ENCODE results near the gene PDE6G.

PDE6G gene

DNA sequence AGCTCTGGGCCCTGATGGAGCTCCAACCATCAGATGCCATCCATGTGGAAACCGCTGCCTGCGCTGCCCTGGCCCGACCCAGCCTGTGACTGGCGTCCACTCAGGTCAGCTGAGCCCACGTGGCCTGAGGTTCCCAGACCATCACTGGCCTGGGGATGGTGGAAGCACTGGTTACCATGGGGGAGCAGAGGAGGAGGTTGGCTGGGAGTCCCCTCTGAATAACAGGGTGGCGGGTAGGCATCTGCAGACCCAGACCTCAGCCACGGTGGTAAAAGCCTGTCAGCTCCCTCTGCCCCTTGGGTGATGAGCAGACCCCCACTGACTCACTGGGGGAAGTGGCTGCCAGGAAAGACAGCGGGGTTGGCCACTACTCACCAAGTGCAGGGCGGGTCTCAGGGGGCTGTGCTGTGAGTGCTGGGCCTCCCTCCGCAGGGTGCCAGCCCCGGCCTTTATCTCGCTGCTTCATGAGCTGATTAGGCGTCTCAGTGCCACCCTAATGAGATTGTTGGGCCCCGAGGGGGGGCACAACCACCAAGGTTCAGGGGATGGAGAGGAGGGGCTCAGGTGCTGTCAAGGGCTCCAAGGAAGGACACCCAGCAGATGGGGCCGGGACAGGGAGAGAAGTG, at the start of gene PDE6G:
PDE6G (minus strand) TSS at position 425 of the 626 bp plus-strand sequence. CDS start 3,237 bp downstream, outside the sequence.
- no peak within 1 kb of the TSS for H2AFZ ChIP-seq (ENCODE audit: low read length)
- peak within 1 kb of the TSS; percentile 16 for H3K4me3 ChIP-seq (ENCODE audit: low read length, poor library complexity, severe bottlenecking)
- H3F3A ChIP-seq (ENCODE audit: low read depth): no peaks in the 10 kb centered on the region
- H3K27me3 ChIP-seq (ENCODE audit: insufficient read depth, low read length, poor library complexity, severe bottlenecking): no peaks in the 10 kb centered on the region
- TF ChIP-seq EZH2phosphoT487 (IDR thresholded peaks at IDR 0.05; ENCODE audit: borderline replicate concordance): no peak
- TF ChIP-seq, protein P1, sequence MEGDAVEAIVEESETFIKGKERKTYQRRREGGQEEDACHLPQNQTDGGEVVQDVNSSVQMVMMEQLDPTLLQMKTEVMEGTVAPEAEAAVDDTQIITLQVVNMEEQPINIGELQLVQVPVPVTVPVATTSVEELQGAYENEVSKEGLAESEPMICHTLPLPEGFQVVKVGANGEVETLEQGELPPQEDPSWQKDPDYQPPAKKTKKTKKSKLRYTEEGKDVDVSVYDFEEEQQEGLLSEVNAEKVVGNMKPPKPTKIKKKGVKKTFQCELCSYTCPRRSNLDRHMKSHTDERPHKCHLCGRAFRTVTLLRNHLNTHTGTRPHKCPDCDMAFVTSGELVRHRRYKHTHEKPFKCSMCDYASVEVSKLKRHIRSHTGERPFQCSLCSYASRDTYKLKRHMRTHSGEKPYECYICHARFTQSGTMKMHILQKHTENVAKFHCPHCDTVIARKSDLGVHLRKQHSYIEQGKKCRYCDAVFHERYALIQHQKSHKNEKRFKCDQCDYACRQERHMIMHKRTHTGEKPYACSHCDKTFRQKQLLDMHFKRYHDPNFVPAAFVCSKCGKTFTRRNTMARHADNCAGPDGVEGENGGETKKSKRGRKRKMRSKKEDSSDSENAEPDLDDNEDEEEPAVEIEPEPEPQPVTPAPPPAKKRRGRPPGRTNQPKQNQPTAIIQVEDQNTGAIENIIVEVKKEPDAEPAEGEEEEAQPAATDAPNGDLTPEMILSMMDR (conservative IDR thresholded peaks at IDR 0.05; ENCODE audit: low read length): no peak
- H3K9me2 ChIP-seq (replicated peaks; ENCODE audit: low read depth, low read length): no peaks in the 10 kb centered on the region
- no peaks in the 10 kb centered on the region for H3K9me3 ChIP-seq (ENCODE audit: insufficient read depth, low read depth, low read length)
- H3K4me1 ChIP-seq (ENCODE audit: insufficient read depth, low read length, poor library complexity, severe bottlenecking): peaks cover 32% of the 10 kb centered on the region
- peak within 1 kb of the TSS; percentile 55 for H3K4me2 ChIP-seq (ENCODE audit: low read depth, low read length, poor library complexity, severe bottlenecking)
- H3K9ac ChIP-seq (ENCODE audit: low read depth, low read length, poor library complexity, severe bottlenecking): peak within 1 kb of the TSS; percentile 37
- H4K20me1 ChIP-seq (ENCODE audit: insufficient read depth, low read length, poor library complexity, severe bottlenecking): no peaks in the 10 kb centered on the region
- H3K79me2 ChIP-seq (ENCODE audit: insufficient read depth, low read length): no peaks in the 10 kb centered on the region
- no peaks in the 10 kb centered on the region for H3K36me3 ChIP-seq (ENCODE audit: insufficient read depth, low read length)

DNA sequence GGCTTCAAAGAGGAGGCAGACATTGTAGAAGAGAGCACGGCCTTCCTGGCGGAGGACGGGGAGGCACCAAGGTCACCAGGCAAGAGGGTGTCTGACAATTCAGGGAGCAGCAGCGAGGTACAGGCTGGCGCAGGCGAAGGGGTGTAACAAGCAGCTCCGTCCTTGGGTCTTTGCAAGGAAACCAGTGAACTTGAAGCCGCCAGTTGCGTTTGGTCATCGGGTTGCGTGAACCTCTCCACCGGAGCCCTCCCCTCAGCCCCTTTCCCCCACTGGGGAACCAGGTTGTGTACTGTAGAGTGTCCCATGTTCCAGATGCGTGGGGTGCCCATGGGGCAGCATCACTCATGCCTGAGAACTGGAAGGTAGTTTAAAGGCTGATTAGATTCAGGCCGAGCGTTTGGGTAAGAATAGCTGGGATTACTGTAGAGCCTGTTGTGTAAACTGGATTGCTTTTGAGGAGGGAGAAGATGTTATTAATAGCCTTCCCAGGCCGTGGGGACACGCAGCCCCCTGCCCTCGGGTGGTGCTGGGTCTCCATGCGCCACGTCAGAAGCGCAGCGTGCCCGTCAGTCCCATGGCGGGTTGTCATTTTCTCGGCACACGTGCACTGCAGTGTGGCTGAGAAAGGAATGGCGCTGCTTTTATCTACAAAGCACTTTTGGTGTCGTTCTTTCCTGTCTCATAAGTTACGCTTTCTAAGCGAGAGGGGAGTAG, 49.3 kb upstream of the PDE6G start:
- Histone ChIP-seq H4K20me1 (ENCODE audit: insufficient read depth, low read length, poor library complexity, severe bottlenecking) (peaks cover 35% of the 10 kb centered on the region), H2AFZ (ENCODE audit: low read length) (no peak overlapping the region), H3K79me2 (ENCODE audit: insufficient read depth, low read length) (peaks cover 65% of the 10 kb centered on the region), H3K4me1 (ENCODE audit: insufficient read depth, low read length, poor library complexity, severe bottlenecking) (peaks cover 20% of the 10 kb centered on the region), H3K4me3 (ENCODE audit: low read length, poor library complexity, severe bottlenecking) (no peak overlapping the region), H3K27me3 (ENCODE audit: insufficient read depth, low read length, poor library complexity, severe bottlenecking) (no peaks in the 10 kb centered on the region), H3F3A (ENCODE audit: low read depth) (no peaks in the 10 kb centered on the region), H3K4me2 (ENCODE audit: low read depth, low read length, poor library complexity, severe bottlenecking) (peak overlapping the region; percentile 20), H3K9ac (ENCODE audit: low read depth, low read length, poor library complexity, severe bottlenecking) (no peak overlapping the region), H3K36me3 (ENCODE audit: insufficient read depth, low read length) (peaks cover 25% of the 10 kb centered on the region; the same call in 1 of the 2 replicates), H3K9me3 (ENCODE audit: insufficient read depth, low read depth, low read length) (no peaks in the 10 kb centered on the region), H3K9me2 (replicated peaks; ENCODE audit: low read depth, low read length) (no peaks in the 10 kb centered on the region)
- TF ChIP-seq, protein P1 (conservative IDR thresholded peaks at IDR 0.05; ENCODE audit: low read length): no peak
- TF ChIP-seq EZH2phosphoT487 (IDR thresholded peaks at IDR 0.05; ENCODE audit: borderline replicate concordance): no peak

DNA sequence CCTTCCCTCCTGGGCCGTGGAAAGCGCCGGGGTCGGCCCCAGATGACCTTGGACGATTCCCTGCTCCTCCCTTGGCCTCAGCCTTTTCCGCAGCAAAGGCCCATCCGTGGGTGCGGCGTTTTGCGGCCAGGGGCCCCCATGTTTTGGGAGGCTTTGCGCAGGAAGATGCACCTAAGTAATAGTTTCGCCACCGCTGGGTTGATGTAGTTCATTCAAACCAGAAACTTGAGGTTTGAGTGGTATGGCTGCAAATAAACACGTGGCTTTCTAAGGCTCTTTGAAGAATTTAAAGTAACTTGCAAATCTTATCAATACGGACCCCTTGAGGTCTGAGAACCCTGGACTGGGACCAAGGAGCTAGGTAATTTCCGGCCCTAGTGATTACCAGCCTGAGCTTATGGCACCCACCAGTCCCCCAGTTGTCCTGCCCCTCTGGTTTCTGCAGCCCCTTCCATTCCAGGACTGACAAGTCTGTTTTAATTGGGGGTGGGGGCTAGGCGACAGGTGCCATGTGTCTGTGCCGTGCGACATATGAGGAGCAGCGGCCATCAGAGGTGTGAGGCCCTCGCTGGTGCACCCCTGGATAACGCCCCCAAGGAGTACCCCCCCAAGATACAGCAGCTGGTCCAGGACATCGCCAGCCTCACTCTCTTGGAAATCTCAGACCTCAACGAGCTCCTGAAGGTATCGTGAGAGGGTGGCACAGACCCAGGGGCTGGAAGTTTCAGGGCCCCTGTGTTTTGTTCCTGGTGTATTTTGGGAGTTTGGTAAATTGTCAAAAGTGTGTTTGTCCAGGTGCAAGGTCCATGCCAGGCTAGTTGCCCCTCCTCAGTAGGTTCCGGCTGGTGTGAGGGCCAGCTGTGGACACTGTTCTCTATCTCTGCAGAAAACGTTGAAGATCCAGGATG, 47.7 kb upstream of the PDE6G start:
- Histone ChIP-seq H3K36me3 (ENCODE audit: insufficient read depth, low read length) (peaks cover 26% of the 10 kb centered on the region; the same call in 1 of the 2 replicates), H3K79me2 (ENCODE audit: insufficient read depth, low read length) (peaks cover 75% of the 10 kb centered on the region), H3K9me2 (replicated peaks; ENCODE audit: low read depth, low read length) (no peaks in the 10 kb centered on the region), H4K20me1 (ENCODE audit: insufficient read depth, low read length, poor library complexity, severe bottlenecking) (peaks cover 36% of the 10 kb centered on the region), H3K4me1 (ENCODE audit: insufficient read depth, low read length, poor library complexity, severe bottlenecking) (peaks cover 20% of the 10 kb centered on the region), H3K9ac (ENCODE audit: low read depth, low read length, poor library complexity, severe bottlenecking) (peak overlapping the region; percentile 97), H3K9me3 (ENCODE audit: insufficient read depth, low read depth, low read length) (no peaks in the 10 kb centered on the region), H3K4me3 (ENCODE audit: low read length, poor library complexity, severe bottlenecking) (peak overlapping the region; percentile 99), H3K27me3 (ENCODE audit: insufficient read depth, low read length, poor library complexity, severe bottlenecking) (no peaks in the 10 kb centered on the region), H3F3A (ENCODE audit: low read depth) (no peaks in the 10 kb centered on the region), H2AFZ (ENCODE audit: low read length) (peak overlapping the region; percentile 68; the same call in 1 of the 2 replicates), H3K4me2 (ENCODE audit: low read depth, low read length, poor library complexity, severe bottlenecking) (peak overlapping the region; percentile 99)
- no peak for TF ChIP-seq EZH2phosphoT487 (IDR thresholded peaks at IDR 0.05; ENCODE audit: borderline replicate concordance)
- TF ChIP-seq, protein P1 (conservative IDR thresholded peaks at IDR 0.05; ENCODE audit: low read length): no peak
